ENCODE measurements around the gene OIP5.

DNA sequence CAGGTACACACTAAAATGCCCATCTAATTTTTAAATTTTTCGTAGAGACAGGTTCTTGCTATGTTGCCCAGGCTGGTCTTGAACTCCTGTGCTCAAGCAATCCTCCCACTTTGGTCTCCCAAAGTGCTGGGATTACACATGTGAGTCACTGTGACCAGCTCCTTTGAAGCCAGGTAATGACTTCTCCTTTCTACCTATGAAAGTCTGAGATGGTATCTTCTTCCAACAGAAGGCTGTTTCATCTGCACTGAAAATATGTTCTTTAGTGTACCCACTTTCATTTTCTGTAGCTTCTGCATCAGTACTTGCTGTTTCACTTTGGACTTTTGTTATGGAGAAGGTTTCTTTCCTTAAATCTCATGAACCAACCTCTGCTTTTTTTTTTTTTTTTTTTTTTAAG is 8.8 kb downstream of the OIP5 start:
- TF ChIP-seq, protein P1, sequence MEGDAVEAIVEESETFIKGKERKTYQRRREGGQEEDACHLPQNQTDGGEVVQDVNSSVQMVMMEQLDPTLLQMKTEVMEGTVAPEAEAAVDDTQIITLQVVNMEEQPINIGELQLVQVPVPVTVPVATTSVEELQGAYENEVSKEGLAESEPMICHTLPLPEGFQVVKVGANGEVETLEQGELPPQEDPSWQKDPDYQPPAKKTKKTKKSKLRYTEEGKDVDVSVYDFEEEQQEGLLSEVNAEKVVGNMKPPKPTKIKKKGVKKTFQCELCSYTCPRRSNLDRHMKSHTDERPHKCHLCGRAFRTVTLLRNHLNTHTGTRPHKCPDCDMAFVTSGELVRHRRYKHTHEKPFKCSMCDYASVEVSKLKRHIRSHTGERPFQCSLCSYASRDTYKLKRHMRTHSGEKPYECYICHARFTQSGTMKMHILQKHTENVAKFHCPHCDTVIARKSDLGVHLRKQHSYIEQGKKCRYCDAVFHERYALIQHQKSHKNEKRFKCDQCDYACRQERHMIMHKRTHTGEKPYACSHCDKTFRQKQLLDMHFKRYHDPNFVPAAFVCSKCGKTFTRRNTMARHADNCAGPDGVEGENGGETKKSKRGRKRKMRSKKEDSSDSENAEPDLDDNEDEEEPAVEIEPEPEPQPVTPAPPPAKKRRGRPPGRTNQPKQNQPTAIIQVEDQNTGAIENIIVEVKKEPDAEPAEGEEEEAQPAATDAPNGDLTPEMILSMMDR (IDR thresholded peaks at IDR 0.05) = no peak
- no peak for TF ChIP-seq POLR2AphosphoS5 (IDR thresholded peaks at IDR 0.05; ENCODE audit: insufficient read depth in 1 of 2, low read depth in 1 of 2)

All from vagina (tissue), 2 donors.